Ovary (tissue), 9 donors: ENCODE measurements around the gene CD34. TPM values are rescaled to one million over a fixed set of nuclear protein-coding genes. Genes with fewer than 3 reads are reported as not detected.

Experiments
- DNase-seq, 5 donors: peaks; one replicate each; pipeline ENCODE4 v3.0.0-alpha.2; 2019 to 2020
- H3K27ac ChIP-seq, 2 donors: fragments of 200-600 bp; one replicate each; pipeline versions ENCODE4 v1.5.1 to v1.8.0; 2019 to 2022
- H3K27me3 ChIP-seq: fragments of 200-600 bp; one replicate; pipeline ENCODE4 v1.8.0; 2022
- H3K36me3 ChIP-seq: fragments of 200-600 bp; sonication (generic); one replicate; pipeline ENCODE4 v1.5.1; 2019
- H3K4me1 ChIP-seq: one replicate; pipeline ENCODE4 v1.8.1; 2013; ENCODE audit warnings: mild to moderate bottlenecking, moderate library complexity; ENCODE audit not compliant: insufficient read depth
- H3K4me3 ChIP-seq: fragments of 200-600 bp; sonication (generic); one replicate; pipeline ENCODE4 v1.5.1; 2017
- H3K9me3 ChIP-seq, 2 donors: fragments of 200-600 bp in 1 of 2; sonication (generic) in 1 of 2; one replicate each; pipeline versions ENCODE4 v1.5.1 to v1.8.1; 2013 to 2019; ENCODE audit warnings: mild to moderate bottlenecking in 1 of 2, moderate library complexity in 1 of 2
- EP300 ChIP-seq: sonication (generic); formaldehyde crosslinking; IDR thresholded peaks from one replicate; pipeline ENCODE4 v1.6.1; 2017; ENCODE audit warnings: antibody characterized with exemption
- POLR2A ChIP-seq: fragments of 450-650 bp; IDR thresholded peaks from one replicate; pipeline ENCODE4 v1.6.1; 2017; ENCODE audit warnings: antibody characterized with exemption, mild to moderate bottlenecking, moderate library complexity
- WGBS, 3 donors: extraction: QIAGEN DNeasy Blood & Tissue Kit in 1 of 3; methylation state at CpG; one replicate each; pipeline versions ENCODE4 v1.1.5 to v1.1.7; 2013 to 2017; 5-methylcytosine and 5-hydroxymethylcytosine counted together
- intact Hi-C, 4 donors: fragments of 100-400 bp; cut with DNase I; formaldehyde crosslinking; loops; one replicate each; pipeline versions ENCODE4 v1.11.0 to v1.15.1; 2022 to 2023
- polyA plus RNA-seq, 2 donors: library from polyadenylated mRNA; stranded (reverse); fragments of 200-250 nt in 1 of 2; fragments of 350-450 nt in 1 of 2; fragmentation: Illumina TruSeq in 1 of 2; extraction: RNeasy Lipid Tissue Mini Kit (QIAGEN cat#74804) in 1 of 2; gene quantifications; one replicate each; pipeline ENCODE4 v1.2.3, GENCODE V29; 2013 to 2014
- total RNA-seq, 7 donors: library from RNA; depleted of rRNA in 2 of 7; stranded (reverse); fragments of >200 nt in 2 of 7; fragmentation: NEBNext Ultra II Directional in 3 of 7; extraction: Animal tissue kit (Norgen Biotek cat#: 25700) in 3 of 7; gene quantifications; one replicate each; pipeline versions ENCODE4 v1.1.0 to v1.2.4, GENCODE V29; 2016 to 2023
- TF ChIP-seq, protein P1 (sequence below), 3 donors: fragments of 450-650 bp in 2 of 3; fragments of 200-600 bp in 1 of 3; IDR thresholded peaks; one replicate each; pipeline versions ENCODE4 v1.5.1 to v1.8.0; 2016 to 2022; ENCODE audit warnings: antibody characterized with exemption in 3 of 3, mild to moderate bottlenecking in 1 of 3
- donor health status: DM: no; HTN: no; CAD: no; lungs with moderate emphysema.
- donor health status: DM: no; HTN: no; CAD: no.
- donor health status: Bipolar disorder and iron deficiency.
- donor health status: DM: yes; HTN: yes; CAD: no.
- donor health status: DM: no; HTN: no; CAD: no.
- donor health status: DM: yes; HTN: yes; CAD: no.

Gene CD34
- total and polyA plus RNA-seq, 9 donors = 12.6 to 146 (median 25.9) TPM

DNA sequence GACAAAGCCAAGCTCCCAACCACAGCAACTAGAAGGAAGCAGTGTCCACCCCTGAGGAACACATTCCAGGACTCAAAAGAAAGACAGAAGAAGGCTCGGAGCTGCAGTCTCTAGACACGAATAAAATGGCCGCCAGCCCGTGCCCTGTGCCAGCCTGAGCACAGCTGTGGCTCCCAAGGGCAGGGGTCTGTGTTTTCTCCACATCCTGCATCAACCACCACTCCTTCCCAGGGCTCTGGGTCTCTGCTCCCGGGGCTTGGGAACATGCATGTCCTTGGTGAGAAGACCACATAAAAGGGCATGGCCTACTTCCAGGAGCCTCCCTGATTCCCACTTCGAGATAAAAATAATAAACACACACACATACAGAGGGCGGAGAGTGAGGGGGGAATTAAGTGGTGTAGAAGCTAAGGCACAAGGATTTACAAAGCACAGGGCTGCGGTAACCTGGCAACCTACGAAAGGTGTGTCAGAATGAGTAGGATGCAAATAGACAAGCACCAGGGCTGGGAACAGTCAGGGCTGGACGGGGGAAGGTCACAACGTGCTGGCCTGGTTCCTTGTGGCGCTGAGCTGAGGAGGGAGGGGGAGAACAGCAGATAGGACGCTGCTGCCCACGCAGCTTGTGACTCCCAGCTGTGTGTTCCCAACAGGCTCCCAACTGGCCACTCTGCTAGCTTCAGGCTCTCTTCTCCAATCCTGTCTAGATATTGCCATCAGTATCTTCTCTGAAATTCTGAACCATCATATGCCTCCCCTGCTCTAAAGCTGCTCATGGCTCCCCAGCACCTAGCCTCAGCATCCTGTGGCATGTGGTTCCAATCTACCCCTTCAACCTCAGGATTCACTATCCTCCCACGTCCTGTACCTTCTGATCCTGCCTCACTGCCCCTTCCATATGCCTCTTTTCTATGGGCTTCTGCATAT lies 72.5 kb downstream of the CD34 start:
- Histone ChIP-seq H3K4me3 (no peak overlapping the region), H3K9me3 (no peaks in the 10 kb centered on the region), H3K27ac (peak overlapping the region; percentile 9 to 44), H3K36me3 (no peaks in the 10 kb centered on the region), H3K27me3 (no peaks in the 10 kb centered on the region), H3K4me1 (peaks cover 33% of the 10 kb centered on the region)
- 13 to 23% (median 17%) methylated on average over 15 of the region's 15 CpGs for WGBS, 3 donors
- DNase-seq = peak; percentile 71 to 85 (median 80)
- no peak for TF ChIP-seq EP300
- TF ChIP-seq, protein P1, sequence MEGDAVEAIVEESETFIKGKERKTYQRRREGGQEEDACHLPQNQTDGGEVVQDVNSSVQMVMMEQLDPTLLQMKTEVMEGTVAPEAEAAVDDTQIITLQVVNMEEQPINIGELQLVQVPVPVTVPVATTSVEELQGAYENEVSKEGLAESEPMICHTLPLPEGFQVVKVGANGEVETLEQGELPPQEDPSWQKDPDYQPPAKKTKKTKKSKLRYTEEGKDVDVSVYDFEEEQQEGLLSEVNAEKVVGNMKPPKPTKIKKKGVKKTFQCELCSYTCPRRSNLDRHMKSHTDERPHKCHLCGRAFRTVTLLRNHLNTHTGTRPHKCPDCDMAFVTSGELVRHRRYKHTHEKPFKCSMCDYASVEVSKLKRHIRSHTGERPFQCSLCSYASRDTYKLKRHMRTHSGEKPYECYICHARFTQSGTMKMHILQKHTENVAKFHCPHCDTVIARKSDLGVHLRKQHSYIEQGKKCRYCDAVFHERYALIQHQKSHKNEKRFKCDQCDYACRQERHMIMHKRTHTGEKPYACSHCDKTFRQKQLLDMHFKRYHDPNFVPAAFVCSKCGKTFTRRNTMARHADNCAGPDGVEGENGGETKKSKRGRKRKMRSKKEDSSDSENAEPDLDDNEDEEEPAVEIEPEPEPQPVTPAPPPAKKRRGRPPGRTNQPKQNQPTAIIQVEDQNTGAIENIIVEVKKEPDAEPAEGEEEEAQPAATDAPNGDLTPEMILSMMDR (IDR thresholded peaks at IDR 0.05) = no peak
- TF ChIP-seq POLR2A = no peak
- intact Hi-C loops = no loop called here

DNA sequence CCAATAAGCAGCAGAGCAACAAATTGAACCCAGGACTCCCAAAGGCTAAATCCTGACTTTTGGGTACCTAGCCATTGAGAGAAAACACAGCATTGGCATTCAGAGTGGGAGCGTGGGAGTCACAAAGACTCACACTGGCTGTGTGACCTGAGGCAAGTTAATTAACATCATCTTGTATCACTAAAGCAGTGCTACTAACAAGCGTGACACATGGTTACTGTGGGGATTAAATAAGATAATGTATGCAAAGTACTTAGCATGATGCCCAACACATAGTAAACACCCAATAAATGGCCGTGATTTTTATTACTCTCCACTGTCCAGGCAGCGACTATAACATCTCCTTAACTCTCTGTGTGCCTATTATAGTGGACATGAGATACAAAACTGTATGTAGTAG lies 73.3 kb downstream of the CD34 start:
- 70 to 82% (median 76%) methylated on average over 4 of the region's 4 CpGs for WGBS, 3 donors
- Histone ChIP-seq H3K9me3 (no peaks in the 10 kb centered on the region), H3K4me1 (peaks cover 33% of the 10 kb centered on the region), H3K27ac (peak overlapping the region in 1 of 2 donors; percentile 44), H3K4me3 (no peak overlapping the region), H3K27me3 (no peaks in the 10 kb centered on the region), H3K36me3 (no peaks in the 10 kb centered on the region)
- intact Hi-C loops = no loop called here
- TF ChIP-seq, protein P1 (IDR thresholded peaks at IDR 0.05) = no peak
- TF ChIP-seq POLR2A = no peak
- DNase-seq = no peak

DNA sequence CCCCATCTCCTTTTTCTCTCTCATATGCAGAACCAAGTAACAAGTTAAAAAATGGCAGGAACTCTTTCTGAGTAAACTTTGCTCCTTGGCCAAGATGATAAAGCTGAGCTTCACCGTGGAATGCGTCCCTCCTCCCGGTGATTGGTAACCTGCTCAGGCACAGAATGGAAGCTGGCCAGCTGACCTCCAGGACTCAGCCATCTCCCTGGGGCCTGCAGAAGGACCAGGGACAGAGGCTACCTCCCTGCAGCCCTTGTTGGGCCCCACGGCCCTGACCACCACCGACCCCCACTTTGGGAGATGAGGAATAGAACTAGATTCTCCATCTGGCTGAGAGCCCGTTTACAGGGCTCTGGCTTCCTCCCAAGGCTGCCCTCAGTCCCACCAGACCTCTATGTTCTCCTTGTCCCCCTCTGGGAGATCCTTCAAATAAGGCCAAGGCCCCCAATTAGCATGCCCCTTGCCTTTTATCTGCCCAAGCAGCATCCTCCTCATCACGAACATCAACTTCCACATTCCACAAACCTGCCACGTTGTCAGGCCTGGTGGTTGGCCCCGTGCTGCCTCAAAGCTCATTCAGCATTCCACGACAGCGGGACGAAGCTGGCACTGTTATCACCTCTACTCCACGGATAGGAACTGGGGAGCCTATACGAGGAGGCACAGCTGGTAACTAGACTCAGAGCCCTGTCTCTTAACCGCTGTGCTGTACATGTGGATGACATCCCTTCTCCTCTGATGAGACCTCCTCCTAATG lies 74.2 kb downstream of the CD34 start:
- Histone ChIP-seq H3K27me3 (no peaks in the 10 kb centered on the region), H3K4me3 (no peak overlapping the region), H3K4me1 (peaks cover 29% of the 10 kb centered on the region), H3K27ac (peak overlapping the region in 1 of 2 donors; percentile 12), H3K36me3 (no peaks in the 10 kb centered on the region), H3K9me3 (no peaks in the 10 kb centered on the region)
- WGBS, 3 donors = 51 to 63% (median 58%) methylated on average over 15 of the region's 15 CpGs
- no peak for TF ChIP-seq EP300
- TF ChIP-seq, protein P1 (IDR thresholded peaks at IDR 0.05) = no peak
- no peak for TF ChIP-seq POLR2A
- peak in 1 of 5 donors; percentile 54 for DNase-seq
- intact Hi-C loops = no loop called here

DNA sequence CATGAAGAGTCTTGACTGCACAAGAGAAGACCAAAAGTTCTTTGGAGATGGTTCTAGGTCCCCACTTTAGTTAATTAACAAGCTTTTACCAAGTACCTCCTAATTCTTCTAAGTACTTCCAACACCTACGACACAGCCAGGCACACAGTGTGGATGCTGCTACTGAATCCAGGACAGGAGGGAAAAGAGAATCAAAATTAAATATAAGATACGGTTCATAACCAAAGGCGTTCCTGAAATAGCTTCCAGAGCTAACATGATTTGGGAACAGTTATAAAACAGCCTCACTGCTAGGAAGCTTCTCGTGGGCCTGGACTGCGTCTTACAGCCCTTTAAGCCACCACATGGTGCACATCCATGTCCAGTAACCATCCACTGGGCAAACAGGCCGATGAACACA lies 75.0 kb downstream of the CD34 start:
- DNase-seq = peak in 1 of 5 donors; percentile 10
- no peaks in the 10 kb centered on the region for H3K9me3 ChIP-seq
- no peaks in the 10 kb centered on the region for H3K27me3 ChIP-seq
- intact Hi-C loops = no loop called here
- WGBS, 3 donors = 92 to 97% (median 96%) methylated on average over 6 of the region's 6 CpGs
- H3K27ac ChIP-seq = no peak overlapping the region
- no peak overlapping the region for H3K4me3 ChIP-seq
- TF ChIP-seq, protein P1 (IDR thresholded peaks at IDR 0.05) = no peak
- no peak for TF ChIP-seq POLR2A
- TF ChIP-seq EP300 = no peak
- H3K4me1 ChIP-seq = peaks cover 27% of the 10 kb centered on the region
- H3K36me3 ChIP-seq = no peaks in the 10 kb centered on the region
